Measurements from ENCODE around the gene CCDC43.
"Not testable (repeated sequence)": the region's sequence is repeated elsewhere in the genome, so short reads cannot be mapped to it uniquely, and the experiment has no call there.

CCDC43 gene

GRCh38 chr17:44689477-44690217, at the start of gene CCDC43:
Gene CCDC43, minus strand, starts transcription at chr17:44689776. Its CDS starts 23 bp downstream, at chr17:44689753.
- TF ChIP-seq CTCF (IDR thresholded peaks at IDR 0.05; ENCODE audit: low read depth, low read length, missing control alignments), result no peak
- peak; percentile 73 for DNase-seq (ENCODE audit: low read depth)
- peak within 1 kb of the TSS; percentile 92 for H3K4me3 ChIP-seq (ENCODE audit: low read depth, low read length)

- TF ChIP-seq CTCF (IDR thresholded peaks at IDR 0.05; ENCODE audit: low read depth, low read length, missing control alignments), result no peak
- DNase-seq (ENCODE audit: low read depth), result no peak
- H3K4me3 ChIP-seq (ENCODE audit: low read depth, low read length), result no peak overlapping the region
Measured at GRCh38 chr17:44738214-44738906, 48.8 kb upstream of the CCDC43 start.

GRCh38 chr17:44736551-44737240, 47.1 kb upstream of the CCDC43 start:
- no peak for DNase-seq (ENCODE audit: low read depth)
- H3K4me3 ChIP-seq (ENCODE audit: low read depth, low read length), result no peak overlapping the region
- TF ChIP-seq CTCF (IDR thresholded peaks at IDR 0.05; ENCODE audit: low read depth, low read length, missing control alignments), result no peak

GRCh38 chr17:44734272-44734671, 44.7 kb upstream of the CCDC43 start:
- no peak for TF ChIP-seq CTCF (IDR thresholded peaks at IDR 0.05; ENCODE audit: low read depth, low read length, missing control alignments)
- DNase-seq (ENCODE audit: low read depth), result no peak
- H3K4me3 ChIP-seq (ENCODE audit: low read depth, low read length), result no peak overlapping the region

- peak; percentile 19 for TF ChIP-seq CTCF (IDR thresholded peaks at IDR 0.05; ENCODE audit: low read depth, low read length, missing control alignments)
- H3K4me3 ChIP-seq (ENCODE audit: low read depth, low read length), result no peak overlapping the region
- no peak for DNase-seq (ENCODE audit: low read depth)
Measured at GRCh38 chr17:44733753-44734152, 44.2 kb upstream of the CCDC43 start.

GRCh38 chr17:44726121-44726520, 36.5 kb upstream of the CCDC43 start:
- not testable (repeated sequence) for H3K4me3 ChIP-seq (ENCODE audit: low read depth, low read length); DNase-seq (ENCODE audit: low read depth)

GRCh38 chr17:44722254-44722653, 32.7 kb upstream of the CCDC43 start:
- no peak overlapping the region for H3K4me3 ChIP-seq (ENCODE audit: low read depth, low read length)
- DNase-seq (ENCODE audit: low read depth), result no peak
- TF ChIP-seq CTCF (IDR thresholded peaks at IDR 0.05; ENCODE audit: low read depth, low read length, missing control alignments), result no peak
